Measurements from ENCODE around the gene MTA1. TPM values are rescaled to one million over a fixed set of nuclear protein-coding genes. Genes with fewer than 3 reads are reported as not detected.

The MTA1 gene
- total and polyA plus RNA-seq, 12 donors: 11.8 to 270 (median 59.5) TPM

DNA sequence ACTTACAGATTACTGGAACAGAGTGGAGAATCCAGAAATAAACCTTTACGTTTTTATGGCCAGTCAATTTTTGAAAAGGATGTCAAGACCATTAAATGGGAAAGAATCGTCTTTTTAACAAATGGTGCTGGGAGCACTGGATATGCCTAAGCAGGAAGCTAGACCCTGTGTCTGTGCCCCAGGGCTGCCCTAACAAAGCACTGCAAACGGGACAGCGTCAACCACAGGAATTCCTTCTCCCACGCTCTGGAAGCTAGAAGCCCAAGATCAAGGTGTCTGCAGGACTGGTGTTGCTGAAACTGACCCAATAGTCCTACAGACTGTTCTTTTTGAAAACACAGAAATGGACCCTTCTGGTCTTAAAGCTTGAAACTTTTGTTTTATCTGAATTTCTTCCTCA lies 97.5 kb downstream of the MTA1 start:
- intact Hi-C loops (cut with DNase I): no loop called here
- Histone ChIP-seq H3K36me3 (replicated peaks in 1 of 2) (no peaks in the 10 kb centered on the region), H3K27me3 (peaks cover 24% of the 10 kb centered on the region), H3K27ac (no peak overlapping the region), H3K4me3 (no peak overlapping the region), H3K9me3 (replicated peaks in 1 of 3) (no peaks in the 10 kb centered on the region), H3K4me1 (replicated peaks in 1 of 2) (no peaks in the 10 kb centered on the region)
- no peak for TF ChIP-seq CTCF (IDR thresholded peaks at IDR 0.05)
- no peak for DNase-seq
- 43 to 58% (median 44%) methylated on average over 5 of the region's 5 CpGs for WGBS, 4 donors

DNA sequence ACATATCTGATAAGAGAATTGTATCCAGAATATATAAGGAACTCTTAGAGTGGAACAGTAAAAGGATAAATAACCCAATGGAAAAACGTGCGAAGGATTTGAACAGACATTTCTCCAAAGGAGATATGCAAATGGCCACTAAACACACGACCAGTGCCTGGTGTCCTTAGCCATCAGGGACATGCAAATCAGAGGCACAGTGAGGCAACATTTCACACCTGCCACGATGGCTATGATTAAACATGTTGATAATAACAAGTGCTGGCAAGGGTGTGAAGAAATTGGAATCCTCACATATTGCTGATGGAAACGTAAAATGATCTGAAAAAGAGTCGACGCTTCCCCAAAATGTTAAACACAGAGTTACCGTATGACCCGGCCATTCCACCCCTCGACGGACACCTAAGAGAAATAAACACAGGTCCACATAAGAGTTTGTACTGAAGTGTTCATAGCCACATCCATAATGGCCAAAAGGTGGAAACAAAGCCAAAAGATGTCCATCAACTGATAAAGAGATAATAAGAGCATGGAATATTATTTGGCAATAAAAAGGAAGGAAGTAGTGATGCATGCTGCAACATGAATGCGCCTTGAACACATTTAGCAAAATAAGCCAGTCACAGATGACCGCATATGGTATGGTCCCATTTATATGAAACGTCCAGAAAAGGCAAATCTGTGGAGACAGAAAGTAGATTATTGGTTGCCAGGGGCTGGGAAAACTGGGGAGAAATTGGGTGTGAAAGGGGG lies 100.5 kb downstream of the MTA1 start:
- Histone ChIP-seq H3K9me3 (replicated peaks in 1 of 3) (no peaks in the 10 kb centered on the region), H3K27me3 (peaks cover 9% of the 10 kb centered on the region), H3K4me1 (replicated peaks in 1 of 2) (no peaks in the 10 kb centered on the region), H3K36me3 (replicated peaks in 1 of 2) (no peaks in the 10 kb centered on the region), H3K27ac (no peak overlapping the region), H3K4me3 (no peak overlapping the region)
- intact Hi-C loops (cut with DNase I): no loop called here
- DNase-seq: no peak
- WGBS, 4 donors: 64 to 73% (median 69%) methylated on average over 14 of the region's 14 CpGs
- no peak for TF ChIP-seq POLR2A (IDR thresholded peaks at IDR 0.05)
- TF ChIP-seq CTCF (IDR thresholded peaks at IDR 0.05): no peak

Other genes with a start within 250 kb of the MTA1 start
- 10 to 100 TPM; 13.4 to 55.8 (median 34.4) TPM for gene NUDT14, start 238.5 kb upstream of the MTA1 start, total RNA-seq
- 10 to 100 TPM in 2 of 3 donors, 1 to 10 TPM in 1; 4.1 to 49.1 (median 48.0) TPM for gene NUDT14, start 238.5 kb upstream of the MTA1 start, polyA plus RNA-seq
- gene BTBD6, start 171.3 kb upstream of the MTA1 start, total RNA-seq: 10 to 100 TPM; 23.3 to 43.3 (median 31.3) TPM
- 10 to 100 TPM; 14.3 to 78.5 (median 72.6) TPM for gene BTBD6, start 171.3 kb upstream of the MTA1 start, polyA plus RNA-seq
- 10 to 100 TPM; 14.0 to 96.9 (median 39.2) TPM for gene BRF1, start 118.8 kb upstream of the MTA1 start, total RNA-seq
- 10 to 100 TPM; 20.0 to 94.3 (median 35.8) TPM for gene BRF1, start 118.8 kb upstream of the MTA1 start, polyA plus RNA-seq
- gene PACS2, start 105.1 kb upstream of the MTA1 start, total RNA-seq: 100 to 1,000 TPM in 3 of 9 donors, 10 to 100 TPM in 6; 19.5 to 112 (median 71.5) TPM
- gene PACS2, start 105.1 kb upstream of the MTA1 start, polyA plus RNA-seq: 100 to 1,000 TPM in 1 of 3 donors, 10 to 100 TPM in 2; 20.4 to 221 (median 94.2) TPM
- gene TEX22, start 21.3 kb upstream of the MTA1 start, total RNA-seq: 1 to 10 TPM in 4 of 9 donors, under 1 TPM in 2, not detected in 3; 0.17 to 2.8 (median 1.2) TPM
- gene TEX22, start 21.3 kb upstream of the MTA1 start, polyA plus RNA-seq: under 1 TPM; 0.20 to 0.38 (median 0.24) TPM
- gene CRIP2, start 55.0 kb downstream of the MTA1 start, total RNA-seq: 10 to 100 TPM; 20.7 to 90.6 (median 50.9) TPM
- gene CRIP2, start 55.0 kb downstream of the MTA1 start, polyA plus RNA-seq: 100 to 1,000 TPM in 2 of 3 donors, 1 to 10 TPM in 1; 5.9 to 193 (median 141) TPM
- 10 to 100 TPM in 3 of 9 donors, 1 to 10 TPM in 6; 1.9 to 20.0 (median 9.1) TPM for gene CRIP1, start 67.1 kb downstream of the MTA1 start, total RNA-seq
- gene CRIP1, start 67.1 kb downstream of the MTA1 start, polyA plus RNA-seq: 100 to 1,000 TPM in 1 of 3 donors, 10 to 100 TPM in 1, 1 to 10 TPM in 1; 5.9 to 157 (median 80.3) TPM
- gene TEDC1, start 71.4 kb downstream of the MTA1 start, total RNA-seq: 1 to 10 TPM; 1.4 to 6.2 (median 3.3) TPM
- gene TEDC1, start 71.4 kb downstream of the MTA1 start, polyA plus RNA-seq: 10 to 100 TPM in 2 of 3 donors, under 1 TPM in 1; 0.24 to 19.1 (median 12.7) TPM
- gene TMEM121, start 106.8 kb downstream of the MTA1 start, total RNA-seq: 10 to 100 TPM in 1 of 9 donors, 1 to 10 TPM in 7, under 1 TPM in 1; 0.78 to 12.1 (median 1.3) TPM
- gene TMEM121, start 106.8 kb downstream of the MTA1 start, polyA plus RNA-seq: 1 to 10 TPM in 2 of 3 donors, not detected in 1; 1.9 to 2.0 TPM

All from adrenal gland (tissue), 12 donors.